K562 (cell line): Measurements from ENCODE around the gene ZMIZ1. TPM values are rescaled to one million over a fixed set of nuclear protein-coding genes. Genes with fewer than 3 reads are reported as not detected.

Experiments used
- ATAC-seq: fragments of 200-7000 bp; cut with Tn5 transposase; 3 replicates; pipeline ENCODE4 v1.9.1; 2020; ENCODE audit warnings: moderate library complexity
- BruUV-seq: library from RNA; stranded (reverse); fragments of 400-500 nt; replicated peaks from 2 replicates; lab custom pipeline; 2021; lab: Mats Ljungman, UMichigan
- CTCF ChIA-PET: fragments of 300-600 bp; formaldehyde crosslinking; extraction: SDS; loops from one replicate; lab custom pipeline; 2021; ENCODE audit warnings: low intra/inter-chr PET ratio; lab: Yijun Ruan, JAX
- POLR2A ChIA-PET: fragments of 300-600, 350-650 bp; sonication (Branson Sonifier 250); formaldehyde crosslinking; extraction: SDS; loops from one replicate; lab custom pipeline; 2021; ENCODE audit warnings: antibody characterized with exemption, inconsistent platforms; lab: Yijun Ruan, JAX
- DNase-seq, 4 experiments: peaks; one replicate each; pipeline versions ENCODE4 v3.0.0 to v3.0.0-alpha.2; 2011 to 2018; ENCODE audit warnings: low spot score in 3 of 4, mixed read lengths in 3 of 4; ENCODE audit errors: extremely low read depth in 1 of 4
- FAIRE-seq: peaks from 2 replicates; lab custom pipeline; 2011; peaks lifted over from hg19 to GRCh38; lab: Jason Lieb, UNC
- H2AFZ ChIP-seq: 2 replicates; pipeline ENCODE4 v1.6.0; 2011; ENCODE audit warnings: low read depth, low read length, control low read depth, inconsistent platforms
- H3K27ac ChIP-seq: fragments of 200-600 bp; 3 replicates; pipeline ENCODE4 v1.8.0; 2011; ENCODE audit warnings: low read depth, mild to moderate bottlenecking, control low read depth, inconsistent platforms, low read length, moderate library complexity, mixed read lengths; ENCODE audit errors: extremely low read depth
- H3K27me3 ChIP-seq, 2 experiments: fragments of 300-600 bp in 1 of 2; 2 replicates in 1 of 2; 3 replicates in 1 of 2; pipeline versions ENCODE4 v1.6.0 to v1.8.0; 2011; ENCODE audit warnings: inconsistent platforms in 2 of 2, low read length in 2 of 2, mild to moderate bottlenecking in 1 of 2, mixed read lengths in 1 of 2, moderate library complexity in 1 of 2; ENCODE audit not compliant: control insufficient read depth in 2 of 2, insufficient read depth in 2 of 2
- H3K36me3 ChIP-seq: fragments of 300-600 bp; 3 replicates; pipeline ENCODE4 v1.8.0; 2011; ENCODE audit warnings: mild to moderate bottlenecking, low read length, inconsistent platforms; ENCODE audit not compliant: control insufficient read depth, insufficient read depth
- H3K4me1 ChIP-seq, 2 experiments: fragments of 200-600 bp in 1 of 2; replicated peaks in 1 of 2; 2 replicates in 1 of 2; 3 replicates in 1 of 2; pipeline versions ENCODE4 v1.5.1 to v1.8.0; 2011; ENCODE audit warnings: inconsistent platforms in 2 of 2, low read length in 2 of 2, mild to moderate bottlenecking in 1 of 2, mixed read lengths in 1 of 2, moderate library complexity in 1 of 2; ENCODE audit not compliant: control insufficient read depth in 2 of 2, insufficient read depth in 2 of 2
- H3K4me2 ChIP-seq: 2 replicates; pipeline ENCODE4 v1.6.1; 2011; ENCODE audit warnings: low read length, control low read depth, inconsistent platforms, mixed read lengths; ENCODE audit not compliant: insufficient read depth
- H3K4me3 ChIP-seq: fragments of 200-600 bp; sonication (generic), shearing (Covaris generic); 2 replicates; pipeline ENCODE4 v1.5.1; 2016; ENCODE audit warnings: control low read depth, inconsistent platforms
- H3K79me2 ChIP-seq: fragments of 200-600 bp; 3 replicates; pipeline ENCODE4 v1.8.0; 2011; ENCODE audit warnings: low read length, inconsistent platforms; ENCODE audit not compliant: control insufficient read depth, insufficient read depth
- H3K9ac ChIP-seq, 2 experiments: 2 replicates each; pipeline versions ENCODE4 v1.6.0 to v1.6.1; 2011; ENCODE audit warnings: low read depth in 2 of 2, low read length in 2 of 2, control low read depth in 1 of 2, inconsistent platforms in 1 of 2, mild to moderate bottlenecking in 1 of 2, mixed read lengths in 1 of 2; ENCODE audit not compliant: insufficient read depth in 1 of 2
- H3K9me1 ChIP-seq: one replicate; pipeline ENCODE4 v1.6.0; 2011; ENCODE audit warnings: inconsistent platforms, mild to moderate bottlenecking, low read length, moderate library complexity; ENCODE audit not compliant: control insufficient read depth, insufficient read depth
- H3K9me3 ChIP-seq: replicated peaks from 2 replicates; pipeline ENCODE4 v1.5.1; 2011; ENCODE audit warnings: low read depth, low read length, inconsistent platforms; ENCODE audit not compliant: control insufficient read depth, insufficient read depth
- H4K20me1 ChIP-seq: replicated peaks from 2 replicates; pipeline ENCODE4 v1.6.1; 2011; ENCODE audit warnings: low read length, inconsistent platforms, mixed read lengths; ENCODE audit not compliant: control insufficient read depth, insufficient read depth
- CREM ChIP-seq: IDR thresholded peaks from 2 replicates; pipeline ENCODE4 v1.6.1; 2014; ENCODE audit warnings: antibody characterized with exemption, low read depth
- POLR2G ChIP-seq: fragments of 200-400 bp; formaldehyde crosslinking; IDR thresholded peaks from 2 replicates; pipeline ENCODE4 v1.6.1; 2017; ENCODE audit warnings: low read depth, mild to moderate bottlenecking, antibody characterized with exemption, low read length, moderate library complexity
- PTTG1 ChIP-seq: fragments of 450-650 bp; IDR thresholded peaks from 2 replicates; pipeline ENCODE4 v1.6.1; 2016; ENCODE audit warnings: low read depth, mild to moderate bottlenecking, missing genetic modification characterization, missing compliant biosample characterization
- ZBTB8A ChIP-seq: fragments of 450-650 bp; IDR thresholded peaks from 2 replicates; pipeline ENCODE4 v1.6.1; 2018; ENCODE audit warnings: mild to moderate bottlenecking, moderate library complexity; ENCODE audit not compliant: partially characterized antibody
- WGBS: fragments of 100-300 bp; shearing (Covaris generic); methylation state at CpG from one replicate; pipeline ENCODE4 v1.1.6; 2016; ENCODE audit warnings: low coverage, mixed read lengths; ENCODE audit not compliant: insufficient coverage; ENCODE audit errors: missing lambda C conversion rate; 5-methylcytosine and 5-hydroxymethylcytosine counted together
- in situ Hi-C: fragments of 300-500 bp; cut with MboI; formaldehyde crosslinking; loops from 4 replicates; pipeline ENCODE4 v1.15.0; 2018; ENCODE audit warnings: inconsistent platforms, mixed read lengths
- intact Hi-C: fragments of 100-400 bp; cut with micrococcal nuclease; formaldehyde crosslinking; loops from 2 replicates; pipeline ENCODE4 v1.14.2; 2022
- polyA plus RNA-seq, 8 experiments: library from polyadenylated mRNA; depleted of rRNA in 4 of 8; stranded (reverse) in 5 of 8; unstranded in 3 of 8; fragments of >200 nt; fragmentation: Nextera tagmentation in 2 of 8; fragmentation: Illumina TruSeq in 1 of 8; extraction: Ambion mirVana in 2 of 8; extraction: Trizol in 1 of 8; gene quantifications; 2 replicates each; pipeline versions ENCODE4 v1.2.1 to v1.2.3, GENCODE V29; 2011 to 2014; ENCODE audit warnings: inconsistent platforms in 1 of 8, missing spikeins in 1 of 8
- total RNA-seq, 7 experiments: library from RNA; depleted of rRNA in 6 of 7; stranded (reverse); fragments of >200 nt in 6 of 7; fragmentation: Illumina TruSeq in 2 of 7; extraction: Trizol in 2 of 7; gene quantifications; 2 replicates each; pipeline versions ENCODE4 v1.2.1 to v1.2.3, GENCODE V29; 2011 to 2021; ENCODE audit warnings: low replicate concordance in 1 of 7

ZMIZ1 gene
- total and polyA plus RNA-seq, 9 of the 15 experiments (the other 6 are each of a cell fraction or from before 2014, with no cell fraction given), result 1.0 to 37.3 (median 4.3) TPM

GRCh38 chr10:79118286-79119202 is 49.8 kb downstream of the ZMIZ1 start:
- in situ Hi-C loops (no loop called here), intact Hi-C loops (no loop called here)
- Histone ChIP-seq H3K4me3 (no peak overlapping the region), H3K9ac (peak overlapping the region in 1 of 2 experiments; percentile 38; a peak in 1 of 4 replicates), H2AFZ (no peak overlapping the region), H3K4me2 (no peak overlapping the region), H3K79me2 (peaks cover 32% of the 10 kb centered on the region), H3K27ac (no peak overlapping the region), H3K27me3 (no peaks in the 10 kb centered on the region), H3K9me3 (no peaks in the 10 kb centered on the region), H3K36me3 (peaks cover 34% of the 10 kb centered on the region; the same call in 1 of the 3 replicates), H3K9me1 (no peaks in the 10 kb centered on the region), H4K20me1 (peaks cover 2% of the 10 kb centered on the region; the same call in 1 of the 2 replicates), H3K4me1 (peaks cover 35 to 42% of the 10 kb centered on the region in 2 experiments)
- BruUV-seq, result no TSS peak
- FAIRE-seq, result no peak
- 90% methylated on average over 25 of the region's 25 CpGs for WGBS
- ChIA-PET CTCF (no interaction called here), POLR2A (interaction anchor here (0.6 to 1.2 kb wide), 3 partner anchors 9 to 56 kb away, joined by 4 read pairs; no protein-coding TSS in a partner anchor)
- DNase-seq, result no peak
- no peak for TF ChIP-seq CREM
- TF ChIP-seq POLR2G, result 0 out of 2 replicates have a peak, but pooled peaks have one; percentile 41
- no peak for TF ChIP-seq PTTG1
- TF ChIP-seq ZBTB8A, result no peak
- no peak for ATAC-seq
